Stimulated activated CD4-positive, alpha-beta T cell treated with anti-CD3 and anti-CD28 coated beads, Interleukin-12 subunit alpha, Interleukin-12 subunit beta, amount 100 ng/mL, for 4 hours (primary cell): ENCODE results near the gene TRAF3IP3.
"Not testable (repeated sequence)": the region's sequence is repeated elsewhere in the genome, so short reads cannot be mapped to it uniquely, and the experiment has no call there.

Experiments used
- DNase-seq: peaks from one replicate; pipeline ENCODE4 v3.0.0-alpha.2; 2020

The TRAF3IP3 gene

GRCh38 chr1:209769171-209769904 is 13.5 kb downstream of the TRAF3IP3 start:
- DNase-seq = peak; percentile 59

- DNase-seq = no peak
Observed at GRCh38 chr1:209769971-209770370, 14.1 kb downstream of the TRAF3IP3 start.

GRCh38 chr1:209770636-209771415 is 15.0 kb downstream of the TRAF3IP3 start:
- no peak for DNase-seq

- DNase-seq = no peak
Observed at GRCh38 chr1:209772126-209772525, 16.3 kb downstream of the TRAF3IP3 start.

- no peak for DNase-seq
Observed at GRCh38 chr1:209774592-209774991, 18.7 kb downstream of the TRAF3IP3 start.

GRCh38 chr1:209775678-209776077 is 19.8 kb downstream of the TRAF3IP3 start:
- DNase-seq = no peak

GRCh38 chr1:209777587-209777986 is 21.7 kb downstream of the TRAF3IP3 start:
- DNase-seq = no peak

- no peak for DNase-seq
Observed at GRCh38 chr1:209778102-209778501, 22.2 kb downstream of the TRAF3IP3 start.

GRCh38 chr1:209780268-209780667 is 24.4 kb downstream of the TRAF3IP3 start:
- no peak for DNase-seq

- no peak for DNase-seq
Observed at GRCh38 chr1:209783386-209783785, 27.5 kb downstream of the TRAF3IP3 start.

GRCh38 chr1:209784265-209785169 is 28.7 kb downstream of the TRAF3IP3 start, which contains the start of gene C1orf74:
TSS of gene C1orf74 (minus strand) at chr1:209784559. CDS start at chr1:209783634, 925 bp downstream.
- peak; percentile 99 for DNase-seq

GRCh38 chr1:209785592-209785991 is 29.7 kb downstream of the TRAF3IP3 start:
- DNase-seq = no peak

GRCh38 chr1:209786146-209786545 is 30.3 kb downstream of the TRAF3IP3 start:
- DNase-seq = no peak

GRCh38 chr1:209787551-209787950 is 31.7 kb downstream of the TRAF3IP3 start:
- DNase-seq = no peak

- no peak for DNase-seq
Observed at GRCh38 chr1:209789245-209789644, 33.4 kb downstream of the TRAF3IP3 start.

GRCh38 chr1:209790286-209791193 is 34.7 kb downstream of the TRAF3IP3 start:
- no peak for DNase-seq

GRCh38 chr1:209791920-209792319 is 36.1 kb downstream of the TRAF3IP3 start:
- DNase-seq = no peak

GRCh38 chr1:209793711-209794110 is 37.9 kb downstream of the TRAF3IP3 start:
- DNase-seq = not testable (repeated sequence)

- no peak for DNase-seq
Observed at GRCh38 chr1:209797978-209798639, 42.3 kb downstream of the TRAF3IP3 start.

- DNase-seq = no peak
Observed at GRCh38 chr1:209800984-209801834, 45.4 kb downstream of the TRAF3IP3 start.
